SU-DHL-6 (cell line): Measurements from ENCODE around the gene SOAT2.

Experiments used
- EZH2phosphoT487 ChIP-seq: fragments of 200-600 bp; sonication (generic), shearing (Covaris generic); conservative IDR thresholded peaks from 2 replicates; pipeline ENCODE4 v1.6.1; 2018; ENCODE audit warnings: mild to moderate bottlenecking, antibody characterized with exemption, low read length, moderate library complexity, mixed read lengths
- TF ChIP-seq, protein P1 (sequence below): fragments of 200-600 bp; sonication (generic); IDR thresholded peaks from one replicate; pipeline ENCODE4 v1.5.1; 2017; ENCODE audit warnings: antibody characterized with exemption, mild to moderate bottlenecking, low read length, moderate library complexity; ENCODE audit not compliant: insufficient read depth, poor library complexity, severe bottlenecking

DNA sequence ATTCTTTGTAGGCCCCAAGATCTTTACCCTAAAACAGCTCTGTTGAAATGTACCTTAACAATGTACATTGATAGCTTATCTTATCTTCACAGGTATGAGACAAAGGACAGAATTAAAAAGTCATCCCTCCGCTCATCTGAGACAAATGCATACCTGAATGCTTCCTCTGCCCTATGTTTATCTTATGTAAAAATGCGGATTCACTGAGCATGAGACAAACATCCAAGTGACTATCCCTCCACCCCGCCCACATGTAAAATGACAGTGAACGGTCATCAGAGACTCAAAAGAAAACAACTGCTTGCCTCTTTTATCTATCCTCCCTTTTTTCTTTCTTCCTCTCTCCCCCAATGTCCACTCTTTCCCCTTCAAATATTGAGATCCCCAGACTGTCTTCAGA is 40.1 kb downstream of the SOAT2 start:
- TF ChIP-seq, protein P1, sequence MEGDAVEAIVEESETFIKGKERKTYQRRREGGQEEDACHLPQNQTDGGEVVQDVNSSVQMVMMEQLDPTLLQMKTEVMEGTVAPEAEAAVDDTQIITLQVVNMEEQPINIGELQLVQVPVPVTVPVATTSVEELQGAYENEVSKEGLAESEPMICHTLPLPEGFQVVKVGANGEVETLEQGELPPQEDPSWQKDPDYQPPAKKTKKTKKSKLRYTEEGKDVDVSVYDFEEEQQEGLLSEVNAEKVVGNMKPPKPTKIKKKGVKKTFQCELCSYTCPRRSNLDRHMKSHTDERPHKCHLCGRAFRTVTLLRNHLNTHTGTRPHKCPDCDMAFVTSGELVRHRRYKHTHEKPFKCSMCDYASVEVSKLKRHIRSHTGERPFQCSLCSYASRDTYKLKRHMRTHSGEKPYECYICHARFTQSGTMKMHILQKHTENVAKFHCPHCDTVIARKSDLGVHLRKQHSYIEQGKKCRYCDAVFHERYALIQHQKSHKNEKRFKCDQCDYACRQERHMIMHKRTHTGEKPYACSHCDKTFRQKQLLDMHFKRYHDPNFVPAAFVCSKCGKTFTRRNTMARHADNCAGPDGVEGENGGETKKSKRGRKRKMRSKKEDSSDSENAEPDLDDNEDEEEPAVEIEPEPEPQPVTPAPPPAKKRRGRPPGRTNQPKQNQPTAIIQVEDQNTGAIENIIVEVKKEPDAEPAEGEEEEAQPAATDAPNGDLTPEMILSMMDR: no peak
- no peak for TF ChIP-seq EZH2phosphoT487
